ENCODE measurements around the gene STRN4.
A peak's percentile ranks its signal among the peaks of the same experiment; 100 is the strongest.

Gene STRN4

DNA sequence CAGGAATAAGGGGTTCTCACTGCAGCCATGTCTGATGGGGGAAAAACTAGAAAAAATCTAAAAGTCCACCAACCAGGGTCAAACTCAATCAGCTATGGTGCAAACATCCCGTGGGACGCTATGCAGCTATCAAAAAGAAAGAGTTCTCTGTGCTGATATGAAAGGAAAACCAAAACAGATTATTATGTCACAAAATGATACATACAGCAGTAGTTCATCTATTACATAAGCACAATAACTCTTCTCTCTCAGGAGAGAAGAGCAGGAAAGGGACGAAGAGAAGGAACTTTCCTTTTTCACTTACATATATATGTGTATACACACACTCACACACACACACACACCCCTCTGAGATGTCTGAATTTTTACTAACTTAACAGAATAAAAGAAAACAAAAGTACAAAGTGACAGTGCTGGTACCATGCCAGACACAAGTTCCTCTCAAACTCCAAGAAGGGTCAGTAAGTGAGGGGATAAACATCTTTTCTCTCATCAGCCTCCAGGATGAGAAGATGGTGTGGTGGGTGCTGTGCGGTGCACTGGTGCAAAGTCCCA is 3.2 kb downstream of the STRN4 start:
- no peak for DNase-seq

- no peak for DNase-seq
Measured at GRCh38 chr19:46741447-46741846, 4.8 kb downstream of the STRN4 start.

DNA sequence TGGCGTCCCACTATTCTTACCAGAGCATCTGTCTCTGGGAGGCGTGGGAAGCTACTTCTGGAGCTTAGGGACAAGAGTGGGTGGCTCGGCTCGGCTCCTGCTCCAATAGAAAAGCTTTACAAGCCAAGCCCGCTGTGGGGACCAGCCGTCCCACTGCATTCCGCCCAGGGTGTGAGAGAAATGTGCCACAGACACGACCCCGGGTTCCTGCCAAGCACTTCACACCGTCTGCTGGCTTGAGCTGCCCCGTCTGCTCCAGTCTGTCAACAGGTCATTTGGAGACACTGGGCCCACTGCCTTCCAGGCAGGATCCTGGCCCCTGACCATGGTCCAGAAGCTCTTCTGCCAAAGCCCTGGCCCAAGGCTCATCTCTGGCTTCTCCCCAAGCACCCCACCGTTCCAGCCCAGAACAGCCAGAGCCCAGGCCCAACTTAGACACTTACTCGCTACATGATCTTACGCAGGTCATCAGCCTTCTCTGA is 6.9 kb downstream of the STRN4 start:
- DNase-seq: no peak

DNA sequence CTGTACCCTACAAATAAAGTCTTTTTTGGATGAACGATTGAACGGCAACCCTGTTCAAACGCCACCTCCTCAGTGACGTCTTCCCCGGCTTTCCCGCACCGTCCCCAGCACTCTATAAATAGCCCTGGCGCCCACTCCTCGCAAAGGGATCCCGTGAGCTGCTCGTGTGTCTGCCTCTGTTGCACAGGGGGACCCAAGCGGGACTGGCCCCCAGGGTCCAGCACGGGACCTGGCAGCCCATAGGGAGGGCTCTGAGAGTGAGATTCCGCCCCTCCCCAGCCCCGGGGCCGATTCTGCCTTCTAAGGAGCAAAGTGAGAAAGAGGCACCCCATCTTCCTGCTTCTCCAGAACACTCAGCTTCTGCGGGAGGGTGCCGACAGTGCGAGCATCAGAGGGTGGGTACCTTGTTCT is 8.5 kb downstream of the STRN4 start:
- DNase-seq: no peak

DNA sequence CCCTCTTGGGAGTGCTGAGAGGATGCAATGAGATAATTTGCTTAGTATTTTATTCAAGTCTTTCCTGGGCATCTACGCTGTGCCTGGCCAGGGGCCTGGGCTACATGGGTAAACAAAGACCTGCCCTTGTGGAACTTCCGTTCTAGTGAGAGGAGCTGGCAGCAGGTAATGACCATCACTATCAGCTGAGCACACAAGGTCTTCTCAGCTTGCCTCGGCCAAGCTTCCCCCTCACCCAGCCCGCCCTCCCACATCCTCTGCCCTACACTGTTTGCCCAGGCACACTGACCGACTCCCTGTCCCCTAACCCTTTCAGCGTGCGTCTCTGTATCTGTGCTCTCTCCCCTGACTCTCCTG is 9.0 kb downstream of the STRN4 start:
- no peak for DNase-seq

DNA sequence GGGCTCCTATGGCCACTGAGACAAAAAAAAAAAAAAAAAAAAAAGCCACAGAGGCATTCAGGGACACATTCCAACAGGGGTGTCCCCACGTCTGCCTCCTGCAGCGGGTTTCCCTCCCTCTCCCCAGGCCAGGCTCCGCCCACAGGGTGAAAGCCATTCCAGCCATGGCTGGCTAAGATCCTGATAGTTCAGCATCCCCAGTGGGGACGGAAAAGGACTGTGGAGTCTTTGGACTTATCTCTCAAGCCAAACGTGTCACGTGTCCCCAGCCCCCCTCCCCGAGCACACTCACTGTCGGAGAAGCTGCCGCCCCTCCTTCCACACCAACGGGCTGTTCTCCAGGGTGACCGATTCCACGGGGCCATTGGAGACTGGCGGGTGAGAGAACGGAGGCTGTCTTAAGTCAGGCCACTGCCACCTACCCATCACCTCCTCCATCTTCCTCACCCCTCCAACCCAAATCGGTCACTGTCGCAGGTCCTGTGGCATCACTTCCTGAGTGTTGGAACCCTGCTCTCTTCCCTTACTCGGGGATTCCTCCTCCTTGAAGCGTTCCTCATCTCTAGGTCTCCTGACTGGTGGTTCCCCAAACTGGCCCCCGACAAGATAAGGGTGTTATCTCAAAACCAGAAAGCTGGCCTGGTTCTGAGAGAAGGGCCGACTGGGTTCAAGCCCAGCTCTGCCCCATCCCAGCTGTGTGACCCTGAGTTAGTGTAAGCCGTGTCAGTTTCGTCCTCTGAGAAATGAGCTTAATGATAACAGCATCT is 9.5 kb downstream of the STRN4 start:
- DNase-seq: no peak

DNA sequence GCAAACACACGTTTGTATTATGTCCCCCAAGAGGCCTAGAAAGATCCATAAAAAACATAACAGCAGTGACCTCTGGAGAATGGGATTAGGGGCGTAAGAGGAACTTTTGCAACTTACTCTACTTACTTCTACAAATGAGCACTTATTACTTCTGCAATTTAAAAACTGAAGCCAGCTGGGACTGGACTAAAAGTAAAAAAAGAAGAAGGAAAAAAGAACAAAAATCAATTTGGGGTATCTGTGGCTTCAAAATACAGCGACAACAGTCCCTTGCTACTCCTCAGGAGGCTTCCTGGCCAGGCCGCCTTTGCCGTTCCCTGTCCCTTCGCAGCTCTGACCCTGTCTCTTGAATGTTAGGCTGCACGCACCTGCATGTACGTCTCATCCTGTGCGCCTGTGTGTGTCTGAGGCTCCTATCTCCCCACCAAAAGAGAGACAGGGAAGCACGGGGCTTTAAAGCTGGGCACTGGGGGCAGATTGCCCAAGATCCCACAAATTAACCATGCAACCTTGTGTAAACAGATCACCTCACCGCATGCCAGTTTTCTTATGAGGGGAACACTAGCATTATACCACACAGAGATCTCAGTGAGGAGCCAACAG is 12.5 kb downstream of the STRN4 start:
- no peak for DNase-seq

DNA sequence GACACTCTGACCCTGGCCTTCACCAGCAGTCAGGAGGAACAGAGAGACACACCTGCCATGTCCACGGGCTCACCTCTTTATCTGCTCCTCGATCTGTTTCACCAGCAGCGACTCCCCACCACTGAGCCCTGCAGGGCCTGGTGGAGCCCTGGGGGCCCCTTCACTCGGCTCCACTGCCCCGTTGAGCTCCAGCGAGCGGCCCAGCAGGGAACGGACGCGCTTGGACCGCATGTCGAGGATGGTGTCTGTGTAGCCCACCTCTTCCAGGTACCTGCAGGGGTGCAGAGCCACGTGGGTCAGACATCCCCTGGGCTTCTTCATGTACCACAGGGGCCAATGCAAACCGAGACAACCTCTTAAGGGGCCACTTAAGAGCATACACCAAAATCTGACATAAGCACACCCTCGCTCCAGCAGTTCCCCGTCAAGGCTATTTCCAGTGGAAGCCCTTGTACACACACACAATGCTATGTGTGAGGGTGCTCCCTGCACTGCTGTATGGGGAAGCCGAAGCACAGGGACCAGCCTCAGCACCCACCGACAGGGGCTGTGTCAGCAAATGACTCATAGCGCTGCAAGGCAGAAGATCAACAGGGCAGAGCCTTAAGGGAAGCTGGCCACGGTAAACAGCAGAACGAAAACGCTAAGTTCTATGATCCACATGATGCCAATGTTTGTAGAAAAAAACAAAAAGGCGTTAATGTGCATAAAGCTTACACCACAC is 13.1 kb downstream of the STRN4 start:
- no peak for DNase-seq

DNA sequence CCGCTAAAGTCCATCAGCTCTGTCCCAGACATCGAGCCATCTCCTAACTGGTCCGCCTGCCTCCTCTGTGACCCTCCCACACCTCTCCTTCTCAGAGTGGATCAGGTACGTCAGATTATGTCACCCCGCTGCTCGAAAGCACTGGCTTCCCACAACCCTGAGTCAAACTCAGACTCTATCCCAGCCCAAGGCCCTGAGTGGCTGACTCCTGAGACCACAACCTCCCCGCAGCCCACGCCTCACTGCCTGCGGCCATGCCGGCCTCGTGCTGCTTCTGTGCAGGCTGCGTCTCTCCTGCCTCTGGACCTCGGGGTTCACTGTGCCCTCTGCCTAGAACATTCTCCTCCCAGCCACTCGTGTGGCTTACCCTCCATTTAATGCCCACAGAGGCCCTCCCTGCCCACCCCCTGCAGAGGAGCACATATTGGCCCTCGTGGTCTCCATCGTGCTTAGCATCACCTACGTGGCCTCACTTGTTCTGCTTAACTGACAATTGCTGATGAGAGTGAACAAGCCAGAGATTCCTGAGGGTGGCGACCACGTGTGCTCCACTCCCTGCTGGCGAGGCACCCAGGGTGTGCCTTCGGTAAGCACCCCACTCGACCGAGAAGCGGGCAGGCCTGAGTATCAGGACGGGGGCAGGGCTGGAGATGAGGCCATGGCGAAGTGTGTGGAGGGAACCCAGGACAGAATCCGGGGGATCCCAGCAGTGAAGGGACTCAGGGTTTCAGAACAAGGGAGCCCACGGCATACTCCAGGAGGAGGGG is 13.9 kb downstream of the STRN4 start:
- no peak for DNase-seq

DNA sequence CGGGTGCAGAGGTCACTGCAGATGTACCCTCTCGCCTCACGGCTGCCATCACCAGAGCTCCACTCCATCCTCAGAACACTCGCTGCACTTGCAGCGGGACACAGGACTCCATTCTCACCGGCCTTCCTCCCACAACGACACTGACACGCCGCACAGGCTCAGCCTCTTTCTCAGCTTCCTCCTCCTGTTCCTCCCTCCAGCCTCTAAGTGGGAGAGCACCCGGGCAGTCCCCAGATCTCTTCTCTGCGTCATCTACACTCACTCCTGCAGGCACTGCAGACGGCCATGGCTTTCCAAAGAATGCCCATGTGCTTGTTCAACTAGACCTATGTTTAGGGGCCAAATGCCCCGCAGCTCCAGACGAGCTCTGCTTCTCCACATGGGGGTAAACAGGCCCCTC is 14.7 kb downstream of the STRN4 start:
- no peak for DNase-seq

GRCh38 chr19:46731007-46731501 is 15.2 kb downstream of the STRN4 start:
- no peak for DNase-seq

- DNase-seq: no peak
Measured at GRCh38 chr19:46730595-46730994, 15.7 kb downstream of the STRN4 start.

GRCh38 chr19:46730187-46730586 is 16.1 kb downstream of the STRN4 start:
- DNase-seq: no peak

GRCh38 chr19:46729696-46730095 is 16.6 kb downstream of the STRN4 start:
- DNase-seq: no peak

- peak; percentile 82 for DNase-seq
Measured at GRCh38 chr19:46728693-46729339, 17.4 kb downstream of the STRN4 start.

GRCh38 chr19:46728208-46728607 is 18.0 kb downstream of the STRN4 start:
- no peak for DNase-seq

DNA sequence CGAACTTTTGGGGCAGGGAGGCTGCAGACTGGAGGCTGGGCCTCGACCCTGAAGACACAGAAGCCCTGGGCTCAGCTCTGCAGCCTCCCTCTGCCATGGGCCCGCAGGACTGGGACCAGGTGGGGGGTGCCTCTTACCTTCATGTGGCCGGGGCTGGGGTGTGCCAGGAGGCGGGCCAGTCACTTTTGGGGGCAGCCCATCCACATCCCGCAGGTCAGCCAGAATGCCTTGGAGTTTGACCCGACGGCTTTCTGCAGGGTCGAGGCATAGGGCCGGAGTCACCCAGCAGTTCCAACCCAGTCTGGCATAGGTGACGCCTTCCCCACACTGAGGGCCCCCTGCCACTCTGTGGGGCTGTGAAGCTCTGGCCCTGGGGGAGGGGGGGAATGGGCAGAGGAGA is 18.5 kb downstream of the STRN4 start:
- no peak for DNase-seq

DNA sequence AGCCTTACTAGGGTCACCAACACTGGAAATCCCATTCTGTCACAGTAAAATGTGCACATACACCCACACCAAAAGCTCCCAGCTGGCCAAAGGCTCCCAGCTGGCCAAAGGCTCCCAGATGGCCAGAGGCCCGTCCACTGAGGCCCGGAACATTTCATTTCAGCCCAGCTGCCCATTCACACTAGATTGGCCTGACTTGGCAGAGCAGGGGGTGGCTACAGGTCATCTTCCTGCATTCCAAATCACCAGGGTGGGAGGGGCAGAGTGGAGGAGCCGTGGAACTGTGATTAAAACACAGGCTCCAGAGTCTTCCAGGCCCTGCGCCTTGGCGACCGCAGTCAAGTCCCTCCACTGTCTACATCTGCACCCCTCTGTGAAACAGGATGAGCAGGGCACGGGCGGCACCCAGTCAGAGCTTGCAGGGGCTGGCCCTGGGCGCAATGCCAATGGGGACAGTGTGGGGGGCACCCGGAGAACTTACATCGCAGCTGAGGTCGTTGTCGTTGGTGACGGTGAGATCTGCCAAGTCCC is 19.2 kb downstream of the STRN4 start:
- no peak for DNase-seq

DNA sequence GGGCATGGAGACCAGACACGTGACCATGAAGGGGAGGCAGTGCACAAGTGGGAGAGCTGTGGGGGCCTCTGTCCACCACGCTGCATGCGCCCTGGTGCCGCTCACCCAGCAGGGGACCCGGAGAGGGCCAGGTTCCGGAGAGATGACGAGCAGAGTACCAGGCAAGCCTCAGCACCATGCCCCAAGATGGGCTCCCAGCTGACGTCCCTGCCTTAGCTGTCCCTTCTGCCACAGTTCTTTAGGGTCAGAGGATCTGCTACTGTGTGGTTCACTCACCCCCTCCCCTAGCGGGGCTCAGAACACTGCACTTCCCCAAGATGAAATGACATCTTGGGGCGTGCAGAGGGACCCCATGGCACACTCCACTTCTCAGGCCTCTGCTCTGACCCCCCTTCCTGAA is 19.7 kb downstream of the STRN4 start:
- no peak for DNase-seq

GRCh38 chr19:46725859-46726393 is 20.3 kb downstream of the STRN4 start:
- DNase-seq: no peak

GRCh38 chr19:46725036-46725820 is 21.0 kb downstream of the STRN4 start:
- no peak for DNase-seq
